ENCODE data around the gene SLC15A3. TPM values are rescaled to one million over a fixed set of nuclear protein-coding genes. Genes with fewer than 3 reads are reported as not detected.

Gene SLC15A3
- total RNA-seq, 1 experiment from 2014 or later = 5.5 TPM

GRCh38 chr11:60966890-60967289 lies 14.9 kb upstream of the SLC15A3 start:
- H4K20me1 ChIP-seq (ENCODE audit: insufficient read depth) = no peaks in the 10 kb centered on the region
- H3K4me3 ChIP-seq = no peak overlapping the region
- no TSS peak for BruUV-seq (replicated peaks)
- no peaks in the 10 kb centered on the region for H3F3A ChIP-seq (ENCODE audit: insufficient read depth, low read depth)
- H3K36me3 ChIP-seq (ENCODE audit: low read depth) = no peaks in the 10 kb centered on the region
- intact Hi-C loops (cut with micrococcal nuclease; ENCODE audit: unreplicated experiment) = no loop called here
- no peak overlapping the region for H2AFZ ChIP-seq
- H3K27ac ChIP-seq = no peak overlapping the region
- H3K4me2 ChIP-seq = no peak overlapping the region
- no peaks in the 10 kb centered on the region; the same call in none of the 2 replicates for H3K9me3 ChIP-seq (ENCODE audit: insufficient read depth, low read depth)
- CTCF ChIA-PET = interaction anchor here (0.7 kb wide), 1 partner anchor 162 kb away, joined by 6 read pairs; no protein-coding TSS in a partner anchor
- POLR2A ChIA-PET (ENCODE audit: unreplicated experiment) = no interaction called here
- no peak for TF ChIP-seq CTCF (conservative IDR thresholded peaks at IDR 0.05)
- TF ChIP-seq EZH2 (IDR thresholded peaks at IDR 0.05; ENCODE audit: low read depth) = no peak
- no peaks in the 10 kb centered on the region for H3K79me2 ChIP-seq (ENCODE audit: low read depth)
- no peaks in the 10 kb centered on the region for H3K4me1 ChIP-seq (replicated peaks; ENCODE audit: insufficient read depth)
- H3K9me2 ChIP-seq (ENCODE audit: insufficient read depth) = no peaks in the 10 kb centered on the region
- H3K27me3 ChIP-seq (ENCODE audit: insufficient read depth, low read depth) = no peaks in the 10 kb centered on the region; the same call in 1 of the 2 replicates
- no peak for DNase-seq

- H3F3A ChIP-seq (ENCODE audit: insufficient read depth, low read depth) = no peaks in the 10 kb centered on the region
- POLR2A ChIA-PET (ENCODE audit: unreplicated experiment) = no interaction called here
- DNase-seq = no peak
- TF ChIP-seq CTCF (conservative IDR thresholded peaks at IDR 0.05) (no peak), EZH2 (IDR thresholded peaks at IDR 0.05; ENCODE audit: low read depth) (no peak)
- H3K79me2 ChIP-seq (ENCODE audit: low read depth) = no peaks in the 10 kb centered on the region
- BruUV-seq (replicated peaks) = no TSS peak
- no peak overlapping the region for H3K4me2 ChIP-seq
- H3K27ac ChIP-seq = no peak overlapping the region
- no peaks in the 10 kb centered on the region for H3K36me3 ChIP-seq (ENCODE audit: low read depth)
- H4K20me1 ChIP-seq (ENCODE audit: insufficient read depth) = no peaks in the 10 kb centered on the region
- H3K9me2 ChIP-seq (ENCODE audit: insufficient read depth) = no peaks in the 10 kb centered on the region
- H3K4me3 ChIP-seq = no peak overlapping the region
- H3K4me1 ChIP-seq (replicated peaks; ENCODE audit: insufficient read depth) = 0 out of 2 replicates have a peak, but pooled peaks cover 4% of the 10 kb centered on the region
- no peaks in the 10 kb centered on the region; the same call in none of the 2 replicates for H3K9me3 ChIP-seq (ENCODE audit: insufficient read depth, low read depth)
- no peak overlapping the region for H2AFZ ChIP-seq
- peaks cover 10% of the 10 kb centered on the region; the same call in 1 of the 2 replicates for H3K27me3 ChIP-seq (ENCODE audit: insufficient read depth, low read depth)
- intact Hi-C loops (cut with micrococcal nuclease; ENCODE audit: unreplicated experiment) = no loop called here
- CTCF ChIA-PET = no interaction called here
Measured at GRCh38 chr11:60964801-60965200, 12.8 kb upstream of the SLC15A3 start.

GRCh38 chr11:60960405-60960804 lies 8.4 kb upstream of the SLC15A3 start:
- H4K20me1 ChIP-seq (ENCODE audit: insufficient read depth) = no peaks in the 10 kb centered on the region
- H2AFZ ChIP-seq = no peak overlapping the region
- no peak overlapping the region for H3K4me2 ChIP-seq
- ChIA-PET POLR2A (ENCODE audit: unreplicated experiment) (no interaction called here), CTCF (no interaction called here)
- TF ChIP-seq CTCF (conservative IDR thresholded peaks at IDR 0.05) (no peak), EZH2 (IDR thresholded peaks at IDR 0.05; ENCODE audit: low read depth) (no peak)
- no peak overlapping the region for H3K27ac ChIP-seq
- BruUV-seq (replicated peaks) = no TSS peak
- no peaks in the 10 kb centered on the region for H3K79me2 ChIP-seq (ENCODE audit: low read depth)
- no peak overlapping the region for H3K4me3 ChIP-seq
- no peaks in the 10 kb centered on the region for H3K9me3 ChIP-seq (ENCODE audit: insufficient read depth, low read depth)
- H3K27me3 ChIP-seq (ENCODE audit: insufficient read depth, low read depth) = peaks cover 10% of the 10 kb centered on the region; the same call in 1 of the 2 replicates
- peak; percentile 28 to 57 for DNase-seq
- no peaks in the 10 kb centered on the region for H3K36me3 ChIP-seq (ENCODE audit: low read depth)
- 0 out of 2 replicates have a peak, but pooled peaks cover 4% of the 10 kb centered on the region for H3K4me1 ChIP-seq (replicated peaks; ENCODE audit: insufficient read depth)
- no peaks in the 10 kb centered on the region for H3F3A ChIP-seq (ENCODE audit: insufficient read depth, low read depth)
- intact Hi-C loops (cut with micrococcal nuclease; ENCODE audit: unreplicated experiment) = no loop called here
- H3K9me2 ChIP-seq (ENCODE audit: insufficient read depth) = no peaks in the 10 kb centered on the region

Data from PC-9 (cell line).